Ishikawa (cell line): ENCODE measurements around the gene FTO.

Experiments
- CEBPB ChIP-seq: IDR thresholded peaks from 2 replicates; pipeline ENCODE4 v1.6.1; 2012
- CREB1 ChIP-seq: IDR thresholded peaks from 2 replicates; pipeline ENCODE4 v1.6.1; 2012; ENCODE audit warnings: low read depth
- EGR1 ChIP-seq: IDR thresholded peaks from 2 replicates; pipeline ENCODE4 v1.6.1; 2012
- EP300 ChIP-seq: IDR thresholded peaks from 2 replicates; pipeline ENCODE4 v1.6.1; 2012; ENCODE audit warnings: borderline replicate concordance
- FOXM1 ChIP-seq: IDR thresholded peaks from 2 replicates; pipeline ENCODE4 v1.6.1; 2012; ENCODE audit warnings: low read depth, borderline replicate concordance
- NFIC ChIP-seq: IDR thresholded peaks from 2 replicates; pipeline ENCODE4 v1.6.1; 2012
- RAD21 ChIP-seq: IDR thresholded peaks from 2 replicates; pipeline ENCODE4 v1.6.1; 2012; ENCODE audit warnings: low read depth
- REST ChIP-seq: IDR thresholded peaks from 2 replicates; pipeline ENCODE4 v1.6.1; 2012; ENCODE audit warnings: low read depth, mild to moderate bottlenecking
- TAF1 ChIP-seq: IDR thresholded peaks from 2 replicates; pipeline ENCODE4 v1.6.1; 2012; ENCODE audit warnings: low read depth, mild to moderate bottlenecking
- TCF12 ChIP-seq: IDR thresholded peaks from 2 replicates; pipeline ENCODE4 v1.6.1; 2012; ENCODE audit warnings: low read depth
- TEAD4 ChIP-seq: IDR thresholded peaks from 2 replicates; pipeline ENCODE4 v1.6.1; 2012
- USF1 ChIP-seq: IDR thresholded peaks from 2 replicates; pipeline ENCODE4 v1.6.1; 2012
- YY1 ChIP-seq: IDR thresholded peaks from 2 replicates; pipeline ENCODE4 v1.6.1; 2012; ENCODE audit warnings: low read depth
- ZBTB7A ChIP-seq: IDR thresholded peaks from 2 replicates; pipeline ENCODE4 v1.6.1; 2012; ENCODE audit warnings: low read depth
- TF ChIP-seq, protein P1 (sequence below): IDR thresholded peaks from 2 replicates; pipeline ENCODE4 v1.6.1; 2012

The FTO gene

GRCh38 chr16:53968896-53969295, 264.9 kb downstream of the FTO start:
- TF ChIP-seq RAD21 = no peak
- TF ChIP-seq USF1 = no peak
- TF ChIP-seq CREB1 = no peak
- no peak for TF ChIP-seq ZBTB7A
- no peak for TF ChIP-seq FOXM1
- no peak for TF ChIP-seq CEBPB
- TF ChIP-seq YY1 = no peak
- no peak for TF ChIP-seq TAF1
- no peak for TF ChIP-seq EGR1
- no peak for TF ChIP-seq TEAD4
- TF ChIP-seq NFIC = no peak
- TF ChIP-seq EP300 = no peak
- TF ChIP-seq TCF12 = no peak
- no peak for TF ChIP-seq REST
- TF ChIP-seq, protein P1, sequence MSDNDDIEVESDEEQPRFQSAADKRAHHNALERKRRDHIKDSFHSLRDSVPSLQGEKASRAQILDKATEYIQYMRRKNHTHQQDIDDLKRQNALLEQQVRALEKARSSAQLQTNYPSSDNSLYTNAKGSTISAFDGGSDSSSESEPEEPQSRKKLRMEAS = no peak

GRCh38 chr16:53971616-53972015, 267.7 kb downstream of the FTO start:
- TF ChIP-seq USF1 (no peak), FOXM1 (no peak), TAF1 (no peak), RAD21 (no peak), EP300 (no peak), ZBTB7A (no peak), CEBPB (no peak), NFIC (no peak), EGR1 (no peak), YY1 (no peak)
- TF ChIP-seq, protein P1 = no peak

DNA sequence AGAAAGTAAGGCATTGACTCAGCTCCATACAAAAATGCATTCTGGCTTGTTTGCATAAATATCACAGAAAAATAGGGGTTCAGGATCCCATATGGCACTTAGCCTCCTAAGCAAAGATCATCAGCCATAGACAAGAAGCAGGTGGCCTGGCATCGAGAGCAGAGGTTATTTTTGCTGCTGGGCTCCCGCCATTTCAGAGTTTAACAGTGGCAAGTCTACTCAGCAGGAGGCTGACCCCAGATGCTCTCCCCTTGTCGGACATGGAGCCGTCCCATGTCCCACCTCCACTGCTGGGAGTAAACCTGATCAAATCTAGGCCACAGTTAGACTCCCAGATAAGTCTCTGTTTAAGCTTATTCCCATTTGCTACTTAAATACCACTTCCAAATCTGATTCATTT, 269.1 kb downstream of the FTO start:
- TF ChIP-seq TCF12 (no peak), YY1 (no peak), EP300 (no peak), TAF1 (no peak)

DNA sequence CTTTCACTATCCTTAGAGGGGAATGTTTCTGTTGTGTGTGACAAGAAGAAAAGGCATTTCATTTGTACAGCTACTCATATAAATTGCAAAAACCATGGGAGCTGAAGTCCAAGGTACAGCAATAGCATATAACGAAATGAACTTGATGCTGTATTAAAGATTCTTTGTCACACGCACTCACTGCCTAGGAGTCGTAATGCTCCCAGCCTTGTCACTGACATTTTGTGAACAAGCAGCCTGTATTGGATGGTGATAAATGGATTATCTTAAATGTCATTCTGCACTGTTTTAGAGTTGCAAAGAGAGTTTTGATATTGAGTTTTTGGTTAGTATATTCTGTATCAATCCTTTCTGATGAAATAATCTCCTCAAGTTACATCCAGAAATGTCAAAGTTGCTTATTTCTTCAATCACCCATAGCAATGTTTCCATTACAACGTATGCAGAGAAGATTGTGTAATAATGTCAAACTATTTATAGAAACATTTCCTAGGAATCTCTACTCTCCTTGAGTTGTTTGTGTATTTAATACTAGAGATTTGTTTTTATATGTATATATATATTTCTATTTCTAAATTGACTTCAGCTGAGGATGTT, 270.6 kb downstream of the FTO start:
- TF ChIP-seq, protein P1 = no peak
- TF ChIP-seq ZBTB7A (no peak), EGR1 (no peak), FOXM1 (no peak), YY1 (no peak), TAF1 (no peak)

GRCh38 chr16:53980675-53981074, 276.7 kb downstream of the FTO start:
- TF ChIP-seq CREB1 = no peak
- no peak for TF ChIP-seq FOXM1
- no peak for TF ChIP-seq CEBPB
- TF ChIP-seq, protein P1 = no peak
- no peak for TF ChIP-seq TAF1
- no peak for TF ChIP-seq ZBTB7A
- TF ChIP-seq RAD21 = no peak
- no peak for TF ChIP-seq YY1
- no peak for TF ChIP-seq TCF12
- no peak for TF ChIP-seq EP300
- TF ChIP-seq EGR1 = no peak
- no peak for TF ChIP-seq REST
- TF ChIP-seq NFIC = no peak
- no peak for TF ChIP-seq TEAD4
- TF ChIP-seq USF1 = no peak
